IPS-NIHi7 (cell line): ENCODE measurements around the gene MAST4.

Experiments used
- DNase-seq: peaks from one replicate; pipeline ENCODE4 v3.0.0; 2012; ENCODE audit warnings: mixed read lengths; ENCODE audit errors: extremely low spot score

Gene MAST4

DNA sequence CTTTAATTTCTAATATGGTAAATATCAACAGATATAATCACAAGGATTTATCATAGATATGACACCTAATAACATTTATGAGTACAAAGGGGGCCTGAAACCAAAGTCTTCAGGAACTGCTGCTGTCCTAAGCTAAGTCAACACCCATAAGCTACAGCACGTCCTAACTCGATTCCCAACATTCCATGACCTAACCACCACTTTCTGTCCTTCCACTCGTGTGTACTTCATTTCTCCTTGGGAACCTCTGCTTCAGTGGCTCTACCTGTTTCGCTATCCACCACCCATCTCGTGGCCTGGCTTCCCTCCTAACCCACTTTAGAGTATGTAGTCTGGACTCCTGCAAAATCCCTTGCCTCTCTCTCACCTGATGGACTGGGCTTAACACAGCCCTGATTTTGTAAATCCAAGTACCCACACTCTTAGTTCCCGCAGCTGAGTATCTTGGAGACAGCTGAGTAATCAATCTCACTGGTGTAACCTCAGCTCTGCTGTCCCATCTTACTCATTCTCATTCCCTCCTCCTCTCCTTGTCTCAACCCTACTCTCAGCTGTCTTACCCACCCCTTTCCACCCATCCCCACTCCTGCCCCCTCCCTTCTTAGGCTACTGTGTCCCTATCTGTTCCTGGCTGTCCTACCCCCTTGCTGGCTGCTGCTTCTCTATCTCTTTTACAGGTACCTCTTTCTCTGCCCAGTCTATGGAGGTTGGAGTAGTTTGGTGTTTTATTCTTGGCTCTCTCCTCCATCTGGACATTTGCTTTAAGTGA, 101.8 kb downstream of the MAST4 start:
- DNase-seq = no peak

DNA sequence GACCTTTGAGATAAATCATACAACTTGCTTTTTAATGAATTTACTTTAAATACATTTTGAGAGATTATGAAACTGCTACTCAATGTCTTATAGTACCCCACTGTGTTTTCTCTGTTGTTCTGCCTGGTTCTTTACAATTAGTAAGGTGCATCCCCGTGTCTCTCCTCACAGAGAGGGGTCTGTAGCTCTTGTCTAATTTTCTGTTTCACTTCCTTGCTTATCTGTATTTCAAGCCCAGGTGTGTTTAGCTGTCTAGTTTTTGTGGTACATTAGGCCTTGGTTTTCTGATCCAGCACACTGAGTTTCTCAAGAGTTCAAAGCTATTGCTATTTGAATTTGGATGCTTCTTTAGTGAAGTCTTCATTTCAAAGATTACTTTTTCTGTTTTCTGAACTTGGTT, 105.1 kb downstream of the MAST4 start:
- DNase-seq = no peak

DNA sequence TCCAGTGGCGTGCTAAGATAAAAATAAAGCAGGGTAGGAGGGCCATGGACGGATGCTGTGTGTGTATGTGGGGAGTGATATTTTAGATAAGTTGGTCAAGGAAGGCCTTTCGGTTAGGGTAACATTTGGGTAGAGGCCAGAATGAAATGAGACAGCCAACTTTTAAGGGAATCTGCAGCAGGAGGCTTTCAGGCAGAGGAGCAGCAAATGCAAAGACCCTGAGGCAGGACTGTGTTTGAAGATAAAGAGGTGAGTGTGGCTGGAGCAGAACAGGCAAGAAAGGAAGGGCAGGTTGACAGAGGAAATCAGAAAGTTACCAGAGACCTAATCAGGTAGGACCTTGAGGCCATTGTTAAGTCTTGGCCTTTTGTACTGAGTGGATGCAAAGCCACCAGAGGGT, 106.2 kb downstream of the MAST4 start:
- no peak for DNase-seq

DNA sequence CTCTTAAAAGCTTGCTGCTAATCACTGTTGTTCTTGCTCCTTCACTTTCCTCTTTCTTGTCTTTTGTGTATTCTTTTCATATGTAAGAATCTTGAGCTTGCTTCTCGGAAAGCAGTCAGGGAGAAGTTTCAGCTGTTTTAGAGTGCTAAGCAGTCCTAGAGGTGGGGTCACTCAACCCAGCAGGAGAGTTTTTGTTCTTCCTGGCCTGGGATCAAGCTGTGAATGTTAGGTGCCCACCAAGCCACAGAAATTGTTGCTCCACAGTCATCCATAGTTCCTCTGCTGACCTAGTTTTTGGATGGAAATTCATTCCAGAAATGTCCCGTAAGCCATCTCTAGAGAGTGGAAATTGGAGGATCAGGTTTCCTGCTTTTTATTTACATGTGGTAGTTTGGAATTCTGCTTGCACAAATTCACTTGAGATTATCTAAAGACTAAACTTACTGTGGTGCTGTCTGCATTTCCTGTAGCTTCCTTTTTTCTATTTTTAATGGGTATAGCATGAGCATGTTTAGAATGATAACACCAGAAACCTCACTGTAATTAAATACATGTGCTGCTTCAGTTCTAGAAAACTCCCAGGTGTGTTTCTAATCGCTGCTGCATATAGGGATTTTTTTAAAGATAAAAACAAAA, 108.7 kb downstream of the MAST4 start:
- no peak for DNase-seq

DNA sequence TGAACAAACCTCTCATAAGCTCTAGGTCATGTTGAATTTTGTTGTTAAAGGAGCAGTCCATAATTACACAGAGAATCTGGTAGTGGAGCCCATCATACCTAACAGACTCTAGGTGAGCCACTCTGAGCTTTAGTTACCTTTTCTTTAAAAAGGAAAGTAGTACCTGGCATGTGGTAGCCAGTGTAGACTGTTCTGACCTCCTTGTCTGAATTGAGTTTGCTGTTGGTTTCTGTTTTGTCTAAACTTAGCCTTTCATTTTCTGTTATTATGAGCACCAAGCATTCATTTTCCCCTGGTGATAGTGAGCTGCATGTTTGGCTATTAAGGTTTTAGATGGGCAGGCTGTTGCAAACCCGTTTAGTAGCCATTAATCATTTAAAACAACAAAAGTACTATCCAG, 112.2 kb downstream of the MAST4 start:
- DNase-seq = no peak

DNA sequence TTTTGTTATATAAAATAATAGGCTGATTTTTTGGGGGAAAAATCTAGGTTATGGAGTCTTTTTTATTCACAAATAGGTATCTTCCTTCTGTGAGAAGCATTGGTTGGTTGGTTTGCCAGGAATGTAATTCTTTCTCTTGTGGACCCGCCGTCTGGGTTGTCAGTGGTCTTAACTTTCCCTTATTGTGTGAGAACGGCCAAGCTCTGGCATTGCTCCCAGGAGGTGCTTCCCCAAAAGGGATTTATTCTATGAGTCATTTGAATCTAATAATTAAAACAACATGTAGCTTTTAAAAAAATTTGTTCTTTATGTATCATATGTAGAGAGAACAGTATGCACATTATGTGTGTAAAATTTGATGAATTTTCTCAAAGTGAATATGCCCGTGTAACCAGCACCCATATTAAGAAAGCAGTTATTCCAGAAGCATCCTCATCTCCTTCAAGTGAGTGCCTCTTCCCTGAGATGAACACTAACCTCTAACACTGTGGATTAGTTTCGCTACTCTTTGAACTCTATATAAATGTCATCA, 114.4 kb downstream of the MAST4 start:
- no peak for DNase-seq

DNA sequence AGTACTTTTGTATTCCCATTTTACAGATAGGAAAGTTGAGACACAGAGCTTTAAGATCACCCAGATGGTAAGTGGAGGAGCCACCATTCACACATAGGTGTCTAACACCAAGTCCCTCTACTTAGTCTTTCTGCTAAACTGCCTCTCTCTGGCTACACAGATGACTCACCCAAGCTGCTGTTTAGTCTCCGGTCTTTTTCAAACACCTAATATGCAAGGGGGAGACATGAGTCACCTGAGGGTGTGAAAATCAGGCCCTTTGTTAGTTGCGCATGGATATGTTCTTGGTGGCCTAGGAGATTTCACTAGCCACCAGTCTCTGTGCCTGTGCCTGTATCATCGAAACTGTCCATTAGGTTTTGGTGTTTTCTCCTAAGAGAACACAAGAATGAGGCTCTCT, 117.8 kb downstream of the MAST4 start:
- peak; percentile 21 for DNase-seq

DNA sequence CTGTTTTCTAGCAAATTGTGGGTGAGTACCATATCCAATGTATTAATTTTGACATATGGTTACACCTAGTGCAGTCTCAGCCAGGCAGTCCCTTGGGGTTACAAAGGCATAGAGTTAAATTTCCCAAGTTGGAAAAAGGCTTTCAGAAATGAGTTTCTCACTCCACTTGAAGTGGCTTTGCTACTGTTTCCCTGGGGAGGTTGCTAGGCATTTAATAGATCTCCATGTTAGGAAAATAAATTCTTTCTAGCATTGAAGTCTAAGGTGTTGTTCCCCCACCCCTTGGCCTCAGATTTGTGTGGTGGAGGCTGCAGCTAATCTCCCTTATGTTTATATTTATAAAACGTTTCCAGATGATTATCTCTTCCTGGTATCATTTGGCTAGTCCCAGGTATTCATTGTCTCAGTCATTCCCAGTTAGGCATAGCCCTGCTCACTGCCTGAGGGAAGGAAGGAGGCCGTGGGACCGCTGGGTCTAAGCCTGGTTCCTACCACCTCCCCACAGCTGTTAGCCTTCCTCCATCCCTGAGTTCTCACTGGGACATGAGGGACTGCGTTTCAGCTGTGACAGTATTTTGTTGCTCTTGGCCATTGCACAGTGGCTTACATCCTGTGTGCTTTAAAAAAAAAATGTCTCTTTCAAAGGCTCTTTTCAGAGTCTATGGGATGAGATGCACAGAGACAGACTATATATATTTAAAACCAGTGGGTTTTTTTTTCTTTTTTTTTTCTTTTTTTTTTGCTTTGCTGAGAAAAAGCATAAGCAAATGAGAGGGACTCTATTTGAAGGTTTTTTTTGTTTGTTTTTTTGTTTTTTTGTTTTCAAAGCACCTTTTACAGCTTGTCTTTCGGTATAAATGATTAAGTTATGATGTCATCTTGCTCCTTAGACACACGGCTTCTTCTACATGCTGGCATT, 121.5 kb downstream of the MAST4 start:
- no peak for DNase-seq

DNA sequence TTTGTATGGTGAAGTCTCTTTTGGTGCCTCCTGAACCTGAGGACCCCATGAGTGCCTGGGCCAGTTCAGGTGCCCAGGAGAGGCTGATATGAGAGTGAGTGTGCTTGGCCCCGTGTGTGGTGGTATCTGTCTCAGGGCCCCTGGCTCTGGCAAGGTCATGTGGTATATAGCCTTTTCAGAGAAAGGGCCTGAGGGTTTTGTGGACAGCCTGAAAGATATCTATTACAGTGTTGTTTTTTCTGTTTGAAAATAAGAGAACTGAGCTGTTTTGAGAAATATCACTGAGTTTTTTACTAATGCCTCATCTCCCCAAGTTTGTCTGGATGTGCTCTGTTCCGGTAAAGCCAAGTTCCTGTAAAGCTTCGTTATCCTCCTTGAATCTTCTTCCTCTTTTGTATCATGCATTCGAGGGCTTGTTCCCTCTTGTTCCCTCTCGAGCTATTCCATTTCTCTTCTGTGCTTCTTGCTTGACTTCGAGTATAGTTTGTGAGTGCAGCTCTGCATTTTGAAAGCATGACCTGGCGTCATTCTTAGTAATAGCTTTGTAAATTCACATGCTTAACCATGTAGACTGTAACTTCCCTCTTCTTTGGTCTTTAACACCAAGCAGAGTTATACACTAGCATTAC, 122.3 kb downstream of the MAST4 start:
- DNase-seq = no peak

DNA sequence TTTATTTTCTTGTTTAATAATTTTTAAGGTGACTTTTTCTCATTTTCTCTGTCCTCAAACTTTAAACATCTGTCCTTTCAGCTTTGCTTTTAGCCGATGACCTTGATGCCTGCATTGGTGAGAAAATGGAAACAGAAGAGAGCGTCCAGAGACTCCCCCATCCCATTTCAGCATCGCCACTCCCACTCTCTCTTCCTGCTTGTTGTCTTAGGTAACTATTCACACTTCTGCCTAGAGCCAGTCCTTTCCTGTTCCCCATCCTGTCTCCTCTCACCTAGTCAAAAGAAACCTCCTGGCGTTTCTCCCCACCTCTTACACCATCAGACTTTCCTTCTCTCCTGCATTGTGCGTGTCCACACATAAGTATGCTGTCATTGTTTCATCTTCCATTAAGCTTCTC, 124.6 kb downstream of the MAST4 start:
- peak; percentile 28 for DNase-seq

DNA sequence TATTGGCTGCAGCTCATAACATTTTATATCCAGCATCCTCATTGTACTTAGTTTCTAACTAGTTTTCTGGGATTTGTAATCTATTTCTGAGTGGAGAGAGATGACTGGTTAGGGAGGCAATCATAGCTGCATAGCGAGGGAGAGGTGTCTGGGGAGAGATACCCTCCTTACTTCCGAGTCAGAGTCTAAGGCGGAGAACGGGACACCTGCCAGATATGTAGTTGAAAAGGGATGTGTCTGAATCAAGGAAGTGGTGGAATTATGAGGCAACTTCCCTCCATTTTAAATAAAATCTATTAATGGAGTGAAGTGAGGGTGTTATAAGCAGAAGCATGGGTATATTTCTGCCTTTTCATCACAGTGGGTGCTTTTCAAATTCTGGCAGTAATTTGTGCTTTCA, 126.5 kb downstream of the MAST4 start:
- no peak for DNase-seq

DNA sequence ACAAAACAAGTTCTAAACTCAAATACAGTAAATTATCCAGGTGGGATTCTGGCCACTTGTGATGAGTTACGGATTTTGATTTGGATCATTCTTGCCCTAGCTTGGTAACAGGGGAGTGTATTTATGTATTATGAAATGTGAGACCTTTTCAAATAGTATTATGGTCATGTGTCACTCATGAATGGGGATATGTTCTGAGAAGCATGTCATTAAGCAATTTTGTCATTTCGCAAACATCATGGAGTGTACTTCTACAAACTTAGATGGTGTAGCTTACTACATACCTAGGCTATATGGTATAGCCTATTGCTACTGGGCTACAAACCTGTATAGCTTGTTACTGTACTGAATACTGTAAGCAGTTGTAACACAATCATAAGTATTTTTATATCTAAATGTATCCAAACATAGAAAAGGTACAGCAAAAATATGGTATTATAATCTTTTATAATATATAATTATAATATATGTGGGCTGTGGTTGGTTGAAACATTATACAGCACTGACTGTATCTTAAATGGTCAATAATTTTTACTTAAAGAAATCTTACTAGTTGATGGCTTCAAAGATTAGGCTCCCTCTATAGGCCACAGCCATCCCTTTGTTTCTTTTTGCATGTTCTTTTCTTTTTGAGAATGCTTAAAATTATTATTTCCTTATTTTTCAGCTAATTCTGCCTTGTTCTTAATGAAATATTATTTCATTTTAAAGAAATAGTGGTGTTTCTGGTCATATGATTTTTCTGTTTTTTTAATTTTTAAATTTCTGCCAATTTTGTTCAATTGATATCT, 128.4 kb downstream of the MAST4 start:
- no peak for DNase-seq

DNA sequence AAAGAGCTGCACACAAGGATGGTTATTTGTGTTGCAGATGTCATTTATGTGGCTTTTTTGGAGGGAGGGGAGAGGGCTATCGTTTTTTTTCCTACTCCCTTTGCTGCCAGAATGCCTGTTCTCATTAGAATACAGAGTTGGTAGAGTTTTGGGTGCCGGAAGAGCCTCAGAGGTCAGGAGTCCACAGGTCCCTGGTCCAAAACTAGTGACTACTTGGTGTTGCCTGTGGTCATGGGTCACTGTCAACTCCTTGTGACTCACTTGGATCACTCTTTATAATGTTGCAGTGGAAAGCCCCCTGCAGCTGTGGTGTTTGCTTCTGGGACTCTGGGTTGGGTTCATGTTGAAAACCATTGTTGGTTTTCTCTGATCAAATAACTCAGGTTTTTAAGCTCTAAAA, 131.4 kb downstream of the MAST4 start:
- no peak for DNase-seq

DNA sequence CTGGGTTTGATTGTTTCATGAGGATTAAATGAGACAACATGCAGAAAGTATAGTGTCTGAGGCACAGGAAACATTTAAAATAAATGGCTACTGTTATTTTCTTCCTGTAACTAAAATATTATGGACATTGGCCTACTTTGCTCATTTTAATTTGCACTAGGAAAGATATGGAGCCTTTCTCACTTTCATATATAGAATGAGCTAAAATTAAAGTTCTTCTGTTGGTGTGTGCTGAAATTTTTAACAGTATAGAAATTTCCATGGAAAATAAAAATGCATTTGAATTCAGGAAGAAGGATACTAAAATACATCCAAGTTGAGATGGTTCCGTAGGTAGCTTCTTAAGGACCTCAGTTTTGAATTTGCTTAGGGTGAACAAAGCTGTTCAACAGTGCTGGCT, 131.9 kb downstream of the MAST4 start:
- DNase-seq = no peak

DNA sequence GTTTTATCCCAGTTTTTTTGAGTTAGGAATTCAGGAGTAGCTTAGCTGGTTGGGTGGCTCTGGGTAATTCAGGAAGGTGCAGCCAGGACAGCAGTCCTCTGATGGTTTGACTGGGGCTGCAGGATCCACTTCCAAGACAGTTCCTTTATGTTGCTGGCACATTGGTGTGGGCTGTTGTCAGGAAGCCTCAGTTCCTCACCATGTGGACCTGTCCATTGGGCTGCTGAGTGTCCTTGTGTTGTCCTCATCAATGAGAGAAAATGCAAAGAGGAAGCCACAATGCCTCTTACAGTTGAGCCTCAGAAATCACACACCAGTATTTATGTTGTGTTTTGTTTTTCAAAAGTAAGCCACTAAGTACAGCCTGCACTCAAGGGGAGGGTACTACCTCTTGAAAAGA, 140.9 kb downstream of the MAST4 start:
- no peak for DNase-seq

DNA sequence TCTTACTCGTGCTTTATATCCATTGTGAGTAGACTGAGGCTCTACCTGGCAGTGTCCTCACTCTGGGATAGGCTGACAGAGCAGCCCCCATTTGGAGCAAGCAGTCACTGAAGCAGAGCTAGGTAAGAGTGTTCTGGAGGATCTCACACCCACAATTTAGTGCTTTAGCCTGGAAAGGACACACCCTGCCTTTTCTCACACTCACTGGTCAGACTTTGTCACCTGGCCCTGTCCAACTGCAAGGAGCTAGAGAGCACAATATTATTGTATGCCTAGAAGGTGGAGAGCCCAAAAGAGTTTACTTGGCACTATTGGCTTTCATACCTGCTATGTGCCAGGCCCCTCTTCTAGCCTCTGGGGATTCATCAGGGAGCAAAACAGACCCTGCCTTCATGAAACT, 141.9 kb downstream of the MAST4 start:
- DNase-seq = no peak

DNA sequence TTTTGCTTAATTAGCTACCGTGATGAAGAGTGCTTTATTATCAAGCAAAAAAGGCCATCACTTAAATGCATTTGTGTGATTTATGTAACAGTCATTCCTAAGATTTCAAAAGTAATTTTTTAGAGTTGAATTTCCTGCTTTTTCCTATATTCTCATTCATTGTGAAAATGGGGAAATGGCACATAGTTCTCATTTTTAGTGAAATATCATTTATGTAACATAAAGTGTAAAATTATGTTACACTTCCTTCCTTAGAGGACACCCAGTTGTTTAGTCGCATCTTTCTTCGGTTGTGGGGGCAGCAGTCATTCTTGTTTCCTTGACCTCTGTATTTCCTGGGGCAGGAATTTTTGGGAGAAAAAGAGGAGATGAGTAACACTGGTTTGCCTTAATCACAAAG, 142.8 kb downstream of the MAST4 start:
- DNase-seq = no peak

DNA sequence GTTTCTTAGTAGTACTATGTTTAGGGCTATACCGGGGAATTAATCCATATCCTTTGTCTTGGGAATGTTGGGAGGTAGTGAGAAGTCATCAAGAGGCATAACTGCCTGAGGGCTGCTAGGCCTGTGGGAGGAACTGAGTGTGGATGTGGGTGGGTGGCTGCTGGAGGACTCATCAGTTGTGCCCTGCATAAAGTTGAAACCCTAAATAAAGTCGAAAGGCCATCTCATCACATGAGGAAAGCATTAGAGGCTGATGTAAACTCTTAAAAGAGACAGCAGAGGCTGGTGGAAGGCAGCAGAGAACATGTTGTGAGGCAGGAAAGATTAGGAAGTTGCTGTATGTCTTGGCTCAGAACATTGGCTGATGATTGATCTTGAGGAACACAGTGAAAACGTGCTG, 143.8 kb downstream of the MAST4 start:
- DNase-seq = no peak

DNA sequence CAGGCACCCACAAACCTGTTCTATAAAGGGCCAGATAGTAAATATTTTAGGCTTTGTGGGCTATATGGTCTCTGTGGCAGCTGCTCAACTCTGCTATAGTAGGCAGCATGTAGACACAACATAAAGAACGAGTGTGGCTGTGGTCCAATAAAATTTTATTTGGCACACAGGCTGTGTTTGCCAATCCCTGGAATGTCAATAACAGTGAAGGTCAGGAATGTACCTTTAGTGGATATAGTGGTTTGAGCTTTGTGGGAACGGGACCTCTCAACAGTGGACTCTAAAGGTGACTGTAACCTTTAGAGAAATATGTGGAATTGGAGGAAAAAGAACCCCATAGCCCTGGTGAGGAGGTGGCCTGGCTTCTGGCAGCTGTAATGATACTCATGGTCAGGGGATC, 145.2 kb downstream of the MAST4 start:
- DNase-seq = no peak

DNA sequence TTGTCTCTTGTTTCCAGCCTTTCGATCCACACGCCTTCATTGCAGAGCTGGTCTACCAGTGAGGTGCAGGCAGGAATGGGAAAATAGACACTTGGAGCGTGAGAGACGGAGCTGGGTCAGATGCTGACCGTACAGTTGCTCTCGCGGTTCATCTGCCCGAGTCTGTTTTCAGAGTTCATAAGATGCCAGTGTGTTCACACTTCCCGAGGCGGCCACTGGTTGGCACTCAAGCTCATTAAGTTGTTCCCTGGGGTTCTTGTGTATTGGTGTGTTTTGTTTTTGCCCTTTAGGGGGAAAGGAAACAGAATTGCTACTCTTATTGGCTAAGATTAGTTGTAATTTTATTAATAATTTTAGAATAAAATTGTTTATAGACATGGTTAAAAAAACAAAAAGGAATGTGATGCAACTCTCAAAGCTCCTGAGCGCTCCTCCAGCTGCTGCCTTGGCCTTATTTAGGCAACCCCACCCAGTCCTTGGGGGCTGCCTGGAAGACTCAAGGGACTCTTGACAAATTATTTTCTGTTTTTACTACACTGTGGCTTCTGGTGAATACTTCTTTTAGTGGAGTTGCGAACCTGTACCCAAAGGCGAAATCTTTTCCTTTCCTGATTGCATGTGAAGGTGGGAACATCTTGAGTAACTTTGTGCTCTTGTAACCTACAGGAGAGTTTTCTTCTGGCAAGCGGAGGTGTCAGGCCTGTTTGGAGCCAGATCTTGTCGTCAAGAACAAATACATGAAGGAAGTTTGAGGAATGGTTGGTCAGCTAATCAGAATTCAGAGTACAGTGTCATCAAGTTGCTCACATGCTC, 146.1 kb downstream of the MAST4 start:
- DNase-seq = peak; percentile 49
